CD14-positive monocyte (primary cell): ENCODE measurements around the gene OR4D9. TPM values are rescaled to one million over a fixed set of nuclear protein-coding genes. Genes with fewer than 3 reads are reported as not detected.

Source experiments
- DNase-seq, 3 donors: peaks; one replicate each; pipeline ENCODE4 v3.0.0-alpha.2; 2011 to 2022
- H2AFZ ChIP-seq: 2 replicates; pipeline ENCODE4 v1.6.0; 2012; ENCODE audit warnings: mild to moderate bottlenecking, low read depth, low read length, inconsistent platforms; ENCODE audit not compliant: insufficient read depth, poor library complexity, severe bottlenecking
- H3K27ac ChIP-seq, 2 donors: 1 replicate in 1 of 2; 2 replicates in 1 of 2; pipeline ENCODE4 v1.5.1; 2012 to 2013; ENCODE audit warnings: low read length in 2 of 2, control low read depth in 1 of 2, inconsistent platforms in 1 of 2, low read depth in 1 of 2, mild to moderate bottlenecking in 1 of 2
- H3K27me3 ChIP-seq, 2 donors: one replicate each; pipeline versions ENCODE4 v1.6.0 to v1.6.1; 2011 to 2013; ENCODE audit warnings: low read length in 2 of 2; ENCODE audit not compliant: control insufficient read depth in 2 of 2, insufficient read depth in 2 of 2
- H3K36me3 ChIP-seq, 2 donors: replicated peaks in 1 of 2; 1 replicate in 1 of 2; 2 replicates in 1 of 2; pipeline versions ENCODE4 v1.5.1 to v1.6.1; 2012 to 2013; ENCODE audit warnings: low read length in 2 of 2, control low read depth in 1 of 2, inconsistent platforms in 1 of 2, mild to moderate bottlenecking in 1 of 2; ENCODE audit not compliant: insufficient read depth in 2 of 2, control insufficient read depth in 1 of 2
- H3K4me1 ChIP-seq, 2 donors: 1 replicate in 1 of 2; 2 replicates in 1 of 2; pipeline versions ENCODE4 v1.5.1 to v1.6.1; 2012 to 2013; ENCODE audit warnings: low read length in 2 of 2, control low read depth in 1 of 2, inconsistent platforms in 1 of 2, mild to moderate bottlenecking in 1 of 2, moderate library complexity in 1 of 2; ENCODE audit not compliant: insufficient read depth in 2 of 2, control insufficient read depth in 1 of 2
- H3K4me2 ChIP-seq: replicated peaks from 2 replicates; pipeline ENCODE3; 2012; ENCODE audit warnings: low read length, moderate library complexity, mild to moderate bottlenecking; ENCODE audit not compliant: poor library complexity, severe bottlenecking; ENCODE audit errors: extremely low read depth
- H3K4me3 ChIP-seq, 3 experiments: fragments of 200-600 bp in 1 of 3; sonication (generic) in 1 of 3; replicated peaks in 1 of 3; 1 replicate in 2 of 3; 2 replicates in 1 of 3; pipeline ENCODE4 v1.5.1; 2011 to 2013; ENCODE audit warnings: low read length in 3 of 3, mild to moderate bottlenecking in 3 of 3, control low read depth in 2 of 3, low read depth in 2 of 3, inconsistent platforms in 1 of 3, moderate library complexity in 1 of 3
- H3K79me2 ChIP-seq: 2 replicates; pipeline ENCODE4 v1.6.0; 2012; ENCODE audit warnings: mild to moderate bottlenecking, control low read depth, inconsistent platforms, low read length, moderate library complexity; ENCODE audit not compliant: insufficient read depth
- H3K9ac ChIP-seq: 2 replicates; pipeline ENCODE4 v1.6.0; 2017; ENCODE audit warnings: low read length, mild to moderate bottlenecking; ENCODE audit not compliant: insufficient read depth, poor library complexity, severe bottlenecking
- H3K9me3 ChIP-seq, 2 donors: replicated peaks in 1 of 2; 1 replicate in 1 of 2; 2 replicates in 1 of 2; pipeline versions ENCODE4 v1.5.1 to v1.6.1; 2012 to 2013; ENCODE audit warnings: low read length in 2 of 2, control low read depth in 1 of 2; ENCODE audit not compliant: control insufficient read depth in 1 of 2, insufficient read depth in 1 of 2
- H4K20me1 ChIP-seq: 2 replicates; pipeline ENCODE4 v1.6.0; 2012; ENCODE audit warnings: mild to moderate bottlenecking, low read length, control low read depth, moderate library complexity; ENCODE audit not compliant: insufficient read depth
- H3K27ac Mint-ChIP-seq, 7 donors: one replicate each; pipeline ENCODE4 v1.8.0; 2020; ENCODE audit warnings: mild to moderate bottlenecking in 7 of 7, mixed read lengths in 7 of 7, moderate library complexity in 6 of 7, inconsistent platforms in 2 of 7
- H3K27me3 Mint-ChIP-seq, 3 donors: one replicate each; pipeline ENCODE4 v1.8.0; 2021 to 2022; ENCODE audit warnings: low read depth in 3 of 3, mild to moderate bottlenecking in 3 of 3, mixed read lengths in 3 of 3, moderate library complexity in 3 of 3, inconsistent platforms in 1 of 3
- H3K36me3 Mint-ChIP-seq, 2 donors: one replicate each; pipeline ENCODE4 v1.8.0; 2020; ENCODE audit warnings: mixed read lengths in 2 of 2, inconsistent platforms in 1 of 2, mild to moderate bottlenecking in 1 of 2
- H3K4me1 Mint-ChIP-seq: one replicate; pipeline ENCODE4 v1.8.0; 2020; ENCODE audit warnings: mild to moderate bottlenecking, mixed read lengths
- H3K4me3 Mint-ChIP-seq, 2 donors: one replicate each; pipeline ENCODE4 v1.8.0; 2020; ENCODE audit warnings: mild to moderate bottlenecking in 2 of 2, mixed read lengths in 2 of 2, moderate library complexity in 1 of 2
- H3K9me3 Mint-ChIP-seq, 7 donors: one replicate each; pipeline ENCODE4 v1.8.0; 2020 to 2022; ENCODE audit warnings: mixed read lengths in 7 of 7, mild to moderate bottlenecking in 6 of 7, moderate library complexity in 6 of 7, inconsistent platforms in 2 of 7
- CTCF ChIP-seq: fragments of 200-600 bp; IDR thresholded peaks from one replicate; pipeline ENCODE4 v1.8.0; 2022; ENCODE audit warnings: antibody characterized with exemption, mild to moderate bottlenecking
- WGBS: methylation state at CpG from one replicate; pipeline ENCODE4 v1.1.5; 2013; ENCODE audit warnings: missing lambda C conversion rate; ENCODE audit not compliant: insufficient coverage; 5-methylcytosine and 5-hydroxymethylcytosine counted together
- intact Hi-C, 2 donors: fragments of 100-400 bp; cut with micrococcal nuclease; formaldehyde crosslinking; loops; one replicate each; pipeline versions ENCODE4 v1.15.0 to v1.15.1; 2023
- polyA plus RNA-seq, 3 donors: library from polyadenylated mRNA; depleted of rRNA in 1 of 3; unstranded in 2 of 3; stranded (reverse) in 1 of 3; fragments of 300-500 nt in 2 of 3; fragments of >200 nt in 1 of 3; fragmentation: Illumina TruSeq in 2 of 3; gene quantifications; 1 replicate in 2 of 3; 2 replicates in 1 of 3; pipeline ENCODE4 v1.2.3, GENCODE V29; 2012 to 2021

The OR4D9 gene
- polyA plus RNA-seq, 3 donors, result not detected

GRCh38 chr11:59520741-59521140 is 9.4 kb downstream of the OR4D9 start:
- Histone ChIP-seq H3K4me1 (no peaks in the 10 kb centered on the region), H3K4me3 (no peak overlapping the region), H3K4me2 (no peak overlapping the region), H4K20me1 (no peaks in the 10 kb centered on the region), H3K27me3 (no peaks in the 10 kb centered on the region), H3K9me3 (no peaks in the 10 kb centered on the region), H3K79me2 (no peaks in the 10 kb centered on the region), H3K9ac (no peak overlapping the region), H3K27ac (no peak overlapping the region), H2AFZ (no peak overlapping the region), H3K36me3 (no peaks in the 10 kb centered on the region)
- no peak for DNase-seq
- WGBS, result 75% methylated on average over 4 of the region's 5 CpGs
- no peak for TF ChIP-seq CTCF
- intact Hi-C loops, result no loop called here
- no peak overlapping the region for H3K27ac Mint-ChIP-seq
- H3K9me3 Mint-ChIP-seq, result peaks cover 0 to 1% (median 0%) of the 10 kb centered on the region in 7 donors
- H3K36me3 Mint-ChIP-seq, result no peaks in the 10 kb centered on the region
- H3K4me3 Mint-ChIP-seq, result no peak overlapping the region
- peaks cover 0 to 3% (median 1%) of the 10 kb centered on the region in 3 donors for H3K27me3 Mint-ChIP-seq
- H3K4me1 Mint-ChIP-seq, result no peaks in the 10 kb centered on the region

- H2AFZ ChIP-seq, result no peak overlapping the region
- H3K9me3 Mint-ChIP-seq, result peaks cover 0 to 1% (median 0%) of the 10 kb centered on the region in 7 donors
- no peaks in the 10 kb centered on the region for H3K36me3 Mint-ChIP-seq
- H3K4me2 ChIP-seq, result no peak overlapping the region
- H3K27ac Mint-ChIP-seq, result no peak overlapping the region
- H3K36me3 ChIP-seq, result no peaks in the 10 kb centered on the region
- no peaks in the 10 kb centered on the region for H4K20me1 ChIP-seq
- H3K27me3 Mint-ChIP-seq, result peaks cover 0 to 1% (median 0%) of the 10 kb centered on the region in 3 donors
- no peak overlapping the region for H3K9ac ChIP-seq
- H3K4me1 Mint-ChIP-seq, result no peaks in the 10 kb centered on the region
- H3K79me2 ChIP-seq, result no peaks in the 10 kb centered on the region
- H3K4me1 ChIP-seq, result no peaks in the 10 kb centered on the region
- H3K4me3 ChIP-seq, result no peak overlapping the region
- DNase-seq, result no peak
- intact Hi-C loops, result no loop called here
- H3K27me3 ChIP-seq, result no peaks in the 10 kb centered on the region
- no peaks in the 10 kb centered on the region for H3K9me3 ChIP-seq
- TF ChIP-seq CTCF, result no peak
- H3K4me3 Mint-ChIP-seq, result no peak overlapping the region
- H3K27ac ChIP-seq, result no peak overlapping the region
- WGBS, result 43% methylated on average over 1 of the region's 1 CpG
Measured at GRCh38 chr11:59523541-59523940, 12.2 kb downstream of the OR4D9 start.
